Fibroblast of skin of right quadriceps (primary cell): ENCODE results near the gene TANC1.

ENCODE experiments used
- DNase-seq: peaks from one replicate; pipeline ENCODE4 v3.0.0-alpha.2; 2013

The TANC1 gene

DNA sequence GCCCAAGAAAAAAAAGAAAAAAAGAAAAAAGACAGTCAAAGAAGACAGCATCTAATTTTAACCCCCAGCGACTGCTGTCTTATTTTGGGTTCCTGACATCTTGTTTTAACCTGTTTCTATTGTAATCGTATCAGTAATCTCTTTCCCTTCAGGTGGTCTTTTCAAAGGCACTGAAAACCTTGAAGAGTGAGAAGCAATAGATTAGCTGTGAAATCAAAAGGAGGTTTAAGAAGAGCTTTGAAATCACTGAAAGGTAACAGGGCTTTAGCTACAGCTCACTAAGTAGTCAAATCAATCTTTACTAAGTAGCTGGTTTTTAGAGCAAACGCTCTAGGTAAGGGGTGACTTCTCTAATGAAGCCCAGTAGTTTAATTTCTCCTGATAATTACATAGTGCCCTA is 5.4 kb upstream of the TANC1 start:
- DNase-seq: no peak

DNA sequence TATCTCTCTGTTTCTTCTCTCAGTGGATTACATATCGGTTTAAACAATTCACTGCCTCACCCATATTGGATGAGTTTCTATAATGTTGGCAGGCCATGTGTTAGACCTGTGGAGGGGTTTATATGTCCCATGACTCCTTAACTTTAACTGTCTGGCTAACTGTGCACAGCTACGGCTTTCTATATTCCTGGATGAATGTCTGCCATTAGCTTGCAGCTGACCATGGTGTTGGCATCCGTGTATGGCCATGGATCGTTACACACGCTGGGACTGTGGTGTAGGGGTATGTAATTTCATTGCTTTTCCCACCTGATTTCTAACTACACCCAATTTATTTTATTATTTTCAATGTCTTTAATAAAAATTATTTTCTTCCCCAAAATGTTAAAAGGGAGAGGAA is 3.3 kb upstream of the TANC1 start:
- DNase-seq: no peak

DNA sequence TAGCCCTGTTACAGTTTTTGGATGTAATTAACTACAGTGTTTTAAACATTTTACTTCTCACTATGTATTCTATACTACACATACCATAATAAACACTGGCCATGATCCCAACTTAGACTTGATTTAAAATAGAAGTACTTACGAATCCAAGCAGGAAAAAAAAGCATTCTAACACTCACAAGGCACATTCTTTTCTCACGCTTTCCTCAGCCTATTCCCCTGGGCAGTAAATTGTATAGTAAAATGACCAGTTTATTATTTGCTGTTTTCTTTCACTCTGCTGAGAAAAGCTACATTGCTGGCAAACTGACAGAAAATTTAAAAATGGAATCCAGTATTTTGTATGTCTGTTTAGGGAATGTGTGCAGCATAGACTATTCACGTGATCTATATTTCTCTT is 2.8 kb upstream of the TANC1 start:
- DNase-seq: peak; percentile 19

DNA sequence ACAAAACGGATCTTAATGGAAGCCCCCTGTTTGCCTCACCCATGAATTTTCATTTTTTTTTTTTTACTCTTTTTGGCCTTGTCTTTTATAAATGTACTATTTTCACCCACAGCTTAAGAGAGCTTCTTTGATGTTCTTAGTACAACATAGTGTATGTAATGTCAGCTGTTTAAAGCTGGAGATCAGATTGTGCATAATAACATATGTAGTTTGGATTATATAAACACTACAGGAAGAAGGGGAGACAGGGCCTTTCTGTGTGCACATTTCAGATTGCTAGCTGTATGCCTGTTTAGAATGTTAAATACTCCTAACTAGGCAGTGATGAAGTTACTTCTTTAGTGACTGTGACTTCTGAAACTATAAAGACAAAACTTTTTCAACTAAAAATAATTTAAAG is 2.1 kb upstream of the TANC1 start:
- no peak for DNase-seq

DNA sequence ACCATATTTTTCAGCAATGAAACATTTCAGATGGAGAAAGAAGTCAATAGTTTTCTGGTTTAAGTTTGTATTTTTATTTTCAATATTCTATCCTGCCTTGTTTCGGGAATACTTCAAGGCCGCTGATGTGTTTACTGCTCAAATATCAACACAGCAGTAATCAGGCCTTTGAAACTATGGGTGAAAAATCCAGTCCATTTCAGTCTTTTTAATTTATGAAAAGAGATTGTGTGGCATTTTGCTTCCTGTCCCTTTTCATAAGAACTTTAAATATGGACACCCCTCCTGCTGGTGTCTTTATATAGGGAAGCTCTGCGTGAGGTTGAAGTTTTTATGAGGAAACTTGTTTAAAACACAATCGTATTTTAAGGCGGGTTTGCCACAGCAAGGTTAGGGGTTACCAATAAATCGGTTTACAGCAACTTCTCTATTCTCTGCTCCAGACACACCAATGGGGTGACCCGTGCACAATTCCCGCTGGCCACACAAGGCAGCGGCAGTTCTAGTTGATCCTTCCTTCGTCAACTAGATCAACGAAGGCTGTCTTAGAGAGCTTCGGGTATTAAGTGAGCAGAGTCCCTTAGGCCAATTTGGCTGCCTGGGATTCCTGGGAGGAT is 1.2 kb upstream of the TANC1 start:
- DNase-seq: no peak

DNA sequence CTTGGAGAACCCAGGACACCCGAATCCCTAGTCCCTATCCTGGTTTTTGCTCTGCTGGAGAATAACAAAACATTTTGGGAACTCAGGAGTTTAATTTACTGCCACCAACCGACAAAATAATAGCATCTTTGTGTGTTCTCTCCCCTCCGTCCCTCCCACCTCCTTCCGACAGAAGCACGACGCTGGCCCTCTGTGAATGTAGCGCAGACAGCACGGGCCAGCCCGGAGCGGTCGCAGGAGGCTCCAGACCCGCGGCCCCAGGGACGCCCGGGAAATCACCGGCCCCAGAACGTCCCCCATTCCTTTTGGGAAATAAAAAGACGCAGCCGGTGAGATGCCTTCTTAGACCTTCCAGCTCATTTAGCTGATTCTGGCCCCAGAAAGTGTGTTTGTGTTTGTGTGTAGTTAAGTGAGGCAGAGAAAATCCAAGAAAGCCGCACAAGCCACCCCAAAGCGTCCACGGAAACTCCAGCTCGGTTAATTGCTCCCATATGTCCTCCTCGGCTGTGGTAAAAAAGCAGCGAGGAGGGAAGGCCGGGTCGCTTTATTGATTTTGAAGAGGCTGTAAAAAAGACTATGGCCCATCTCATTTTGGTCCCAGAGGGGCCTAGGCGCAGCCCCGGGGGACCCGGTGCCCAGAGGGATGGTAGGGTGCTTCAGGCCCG is 577 bp upstream of the TANC1 start:
- peak; percentile 87 for DNase-seq

DNA sequence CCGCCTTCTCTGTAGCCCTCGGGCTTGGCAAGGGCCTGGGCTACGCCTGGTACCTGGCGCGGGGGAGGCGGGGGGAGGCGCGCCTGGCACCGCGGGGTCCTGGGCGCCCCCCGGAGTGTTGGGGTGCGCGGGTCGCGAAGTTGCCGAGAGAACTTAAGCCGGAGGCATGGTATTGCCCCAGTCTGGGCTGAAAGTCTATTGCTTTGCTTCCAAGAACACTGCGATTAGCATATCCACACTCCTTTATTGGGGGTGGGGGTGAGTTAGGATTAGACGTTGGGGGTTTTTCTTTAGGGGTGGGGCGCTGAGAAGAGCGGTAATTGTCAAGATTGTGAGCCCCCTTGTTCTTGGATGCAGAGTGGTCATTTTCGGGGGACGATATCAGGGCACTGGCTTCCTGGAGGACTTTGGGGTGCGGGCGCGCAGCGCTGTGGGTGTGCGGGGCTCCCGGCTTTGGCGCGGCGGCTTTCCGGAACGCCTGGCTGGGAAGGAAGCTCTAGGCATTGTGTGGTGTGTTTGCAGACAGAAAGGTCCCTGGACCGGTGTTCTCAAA is 798 bp downstream of the TANC1 start:
- no peak for DNase-seq

DNA sequence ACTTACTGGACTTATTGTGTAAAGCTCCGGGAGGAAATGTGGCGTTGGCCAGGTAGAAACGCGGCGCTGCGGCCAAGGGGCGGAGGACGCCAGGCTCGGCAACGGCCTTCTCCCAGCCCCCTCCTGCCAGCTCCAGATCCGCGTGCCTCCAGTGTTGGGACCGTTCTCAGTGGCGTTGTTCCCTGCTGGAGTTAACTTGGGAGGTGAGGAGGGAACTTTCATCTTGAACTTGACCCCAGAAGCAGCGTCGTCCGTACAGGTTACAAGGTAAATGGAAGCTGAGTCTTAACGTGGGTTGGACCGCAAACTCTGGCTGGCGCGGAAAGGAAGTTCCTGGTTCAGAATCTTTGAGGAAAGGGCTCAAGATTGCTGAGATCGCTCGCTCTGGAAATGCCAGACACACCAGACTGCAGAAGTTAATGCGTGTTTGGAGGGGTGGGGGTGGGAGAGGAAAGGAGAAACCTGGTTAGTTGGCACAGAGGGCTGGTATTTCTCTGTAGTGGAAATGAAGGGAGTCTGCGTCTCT is 1.3 kb downstream of the TANC1 start:
- peak; percentile 5 for DNase-seq

DNA sequence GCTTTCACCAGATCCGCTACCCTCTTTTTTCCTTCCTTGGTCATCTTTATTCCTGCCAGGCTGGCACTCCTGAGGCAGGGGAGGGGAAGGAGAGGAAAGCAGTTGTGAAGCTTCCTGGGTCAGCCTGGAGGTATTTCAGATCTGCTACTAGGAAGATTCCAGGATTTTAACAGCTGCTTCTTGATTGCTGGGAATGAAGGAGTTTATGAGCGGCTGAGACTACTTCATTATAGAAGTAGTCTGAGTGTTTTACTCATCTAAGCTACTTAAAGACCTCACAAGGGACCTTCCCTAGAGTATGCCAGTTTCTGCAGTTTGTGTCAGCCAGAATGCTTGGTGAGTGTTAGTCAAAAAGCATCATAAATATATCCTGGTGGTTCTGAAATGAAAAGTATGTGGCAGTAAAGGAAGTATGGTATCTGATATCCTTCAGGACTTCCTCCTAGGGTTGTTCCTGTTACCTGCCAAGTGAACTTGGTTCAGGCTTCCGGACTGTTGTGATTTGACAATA is 1.9 kb downstream of the TANC1 start:
- peak; percentile 45 for DNase-seq

DNA sequence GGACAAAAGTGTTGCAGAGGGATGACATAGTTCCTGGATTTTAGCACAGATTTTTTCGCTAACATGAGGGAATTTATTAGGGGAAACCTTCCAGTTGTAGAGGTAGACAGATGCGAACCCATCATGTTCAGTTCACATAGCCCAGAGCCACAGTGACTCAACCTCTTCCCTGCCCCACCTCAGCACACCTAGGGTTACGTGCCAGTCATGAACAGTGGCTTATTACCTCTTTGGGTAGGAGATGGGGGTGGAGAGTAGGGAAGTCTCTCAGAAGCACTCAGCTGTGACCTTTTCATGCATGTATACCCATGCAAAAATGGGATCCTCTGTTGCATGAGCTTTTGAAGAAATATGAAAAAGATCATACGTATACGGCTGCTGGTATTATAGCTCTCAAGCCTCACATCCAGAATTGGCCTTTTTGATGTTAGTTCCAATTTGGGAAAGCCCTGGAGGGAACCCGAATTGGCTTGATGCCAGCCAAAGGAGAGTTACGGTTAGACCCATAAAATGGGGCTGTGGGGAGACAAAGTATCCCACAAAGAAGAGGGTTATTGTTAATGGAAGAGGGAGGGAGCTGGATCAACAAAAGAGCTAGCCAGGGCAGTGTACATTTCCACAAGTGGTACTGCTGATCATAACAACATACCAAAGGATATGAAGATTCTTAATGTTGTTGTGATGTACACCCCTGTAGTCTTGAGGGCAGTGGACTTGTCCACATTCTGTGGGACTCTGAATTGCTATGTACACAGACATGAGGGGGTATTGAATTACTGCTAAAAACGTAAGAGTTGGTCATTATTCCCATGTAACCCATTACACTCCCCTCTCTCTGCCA is 4.9 kb downstream of the TANC1 start:
- peak; percentile 15 for DNase-seq

DNA sequence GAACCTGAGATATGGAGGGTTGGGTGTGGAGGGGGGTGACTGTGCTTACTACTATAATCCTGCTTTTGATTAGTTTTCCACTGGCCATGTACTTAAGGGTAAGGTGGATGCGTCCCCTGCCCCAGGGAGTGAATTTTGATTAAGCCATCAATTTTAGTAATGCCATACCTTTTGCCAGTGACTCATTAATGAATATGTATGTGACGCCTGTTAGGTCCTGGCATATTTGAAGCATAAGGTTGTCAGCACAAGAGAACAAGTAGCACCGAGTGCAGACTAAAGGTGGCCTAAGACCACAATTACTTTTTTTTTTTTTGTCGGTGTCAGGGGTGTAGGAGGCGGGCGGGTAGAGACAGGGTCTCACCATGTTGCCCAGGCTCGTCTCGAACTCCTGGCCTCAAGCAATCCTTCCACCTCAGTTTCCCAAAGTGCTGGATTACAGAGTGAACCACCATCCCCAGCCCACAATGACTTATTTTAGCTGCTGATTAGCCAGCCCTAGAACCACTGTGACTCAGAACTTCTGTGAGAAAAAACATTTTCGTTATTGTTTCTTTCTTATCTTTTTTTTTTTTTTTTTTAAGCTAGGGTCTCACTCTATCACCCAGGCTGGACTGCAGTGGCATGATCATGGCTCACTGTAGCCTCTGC is 7.0 kb downstream of the TANC1 start:
- no peak for DNase-seq

DNA sequence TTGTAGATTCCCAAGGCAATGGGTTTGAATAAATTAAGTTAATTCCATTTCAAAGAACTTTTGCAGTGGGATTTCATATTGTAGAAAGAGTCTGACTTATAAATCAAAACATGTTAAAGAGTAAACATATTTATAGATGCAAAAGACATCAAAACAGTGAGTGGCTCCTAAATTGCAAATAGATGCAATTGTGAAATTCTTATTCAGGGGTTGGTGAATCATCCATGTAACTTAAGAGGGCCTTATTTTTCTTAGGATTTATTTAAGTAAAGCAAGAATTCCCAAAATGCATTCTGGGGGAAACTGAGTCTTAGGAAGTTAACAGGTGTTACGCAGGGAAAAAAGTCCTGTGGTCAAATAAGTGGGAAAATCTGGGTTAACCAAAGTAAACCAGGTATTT is 11.3 kb downstream of the TANC1 start:
- no peak for DNase-seq

DNA sequence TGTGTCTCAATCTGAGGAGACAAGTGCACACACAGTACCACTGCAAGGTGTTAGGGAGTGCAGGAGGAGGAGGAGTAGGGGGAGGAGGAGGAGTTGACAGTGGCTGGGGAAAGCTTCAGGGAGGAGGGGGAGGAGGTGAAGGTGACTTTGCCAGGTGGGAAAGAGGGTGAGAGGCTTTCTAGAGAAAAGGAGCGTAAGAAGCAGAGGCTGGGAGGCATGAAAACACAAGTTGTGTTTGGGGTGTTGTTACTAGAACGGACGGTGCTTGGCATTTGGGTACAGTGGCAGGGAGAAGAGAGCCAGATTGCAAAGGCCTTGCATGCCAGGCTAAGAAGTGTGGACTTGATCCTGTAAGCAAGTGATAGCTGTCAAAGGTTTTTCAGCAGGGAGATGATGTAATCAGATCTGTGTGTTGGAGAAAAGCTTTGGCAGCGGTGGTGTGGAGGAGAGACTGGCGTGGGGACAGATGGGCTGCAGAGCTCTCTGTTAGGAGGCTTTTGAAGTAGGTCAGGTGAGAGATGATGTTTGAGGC is 16.2 kb downstream of the TANC1 start:
- DNase-seq: no peak

DNA sequence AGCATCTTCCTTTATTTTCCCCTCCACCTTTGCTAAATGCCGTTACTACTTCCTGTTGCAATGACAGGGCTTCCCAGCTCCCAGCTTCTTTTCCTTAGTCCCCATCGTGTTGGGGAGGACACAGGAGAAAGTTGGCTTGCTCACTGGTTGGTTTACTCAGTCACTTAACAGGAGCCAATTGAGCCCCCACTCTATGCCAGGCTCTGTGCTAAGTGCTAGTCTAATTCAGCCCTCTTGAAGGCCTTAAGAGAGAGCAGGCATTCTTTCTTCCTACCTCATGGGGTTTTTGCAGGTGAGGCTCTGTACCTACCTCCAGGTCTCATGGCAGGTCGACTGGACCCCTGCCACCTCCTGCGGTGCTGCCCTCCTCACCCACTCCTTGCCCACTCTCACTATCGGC is 20.1 kb downstream of the TANC1 start:
- DNase-seq: no peak

DNA sequence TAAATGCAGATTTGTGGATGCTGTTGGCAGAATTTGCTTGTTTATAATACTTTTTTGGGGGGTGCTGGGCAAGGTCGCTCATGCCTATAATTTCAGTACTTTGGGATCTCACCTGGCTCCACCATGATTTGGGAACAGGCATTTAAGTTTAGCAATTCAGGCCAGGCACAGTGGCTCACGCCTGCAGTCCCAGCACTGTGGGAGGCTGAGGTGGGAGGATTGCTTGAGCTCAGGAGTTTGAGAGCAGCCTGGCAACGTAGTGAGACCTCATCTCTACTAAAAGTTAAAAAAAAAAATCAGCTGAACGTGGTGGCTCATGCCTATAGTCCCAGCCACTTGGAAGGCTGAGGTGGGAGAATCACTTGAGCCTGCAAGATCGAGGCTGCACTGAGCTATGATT is 20.7 kb downstream of the TANC1 start:
- DNase-seq: no peak

DNA sequence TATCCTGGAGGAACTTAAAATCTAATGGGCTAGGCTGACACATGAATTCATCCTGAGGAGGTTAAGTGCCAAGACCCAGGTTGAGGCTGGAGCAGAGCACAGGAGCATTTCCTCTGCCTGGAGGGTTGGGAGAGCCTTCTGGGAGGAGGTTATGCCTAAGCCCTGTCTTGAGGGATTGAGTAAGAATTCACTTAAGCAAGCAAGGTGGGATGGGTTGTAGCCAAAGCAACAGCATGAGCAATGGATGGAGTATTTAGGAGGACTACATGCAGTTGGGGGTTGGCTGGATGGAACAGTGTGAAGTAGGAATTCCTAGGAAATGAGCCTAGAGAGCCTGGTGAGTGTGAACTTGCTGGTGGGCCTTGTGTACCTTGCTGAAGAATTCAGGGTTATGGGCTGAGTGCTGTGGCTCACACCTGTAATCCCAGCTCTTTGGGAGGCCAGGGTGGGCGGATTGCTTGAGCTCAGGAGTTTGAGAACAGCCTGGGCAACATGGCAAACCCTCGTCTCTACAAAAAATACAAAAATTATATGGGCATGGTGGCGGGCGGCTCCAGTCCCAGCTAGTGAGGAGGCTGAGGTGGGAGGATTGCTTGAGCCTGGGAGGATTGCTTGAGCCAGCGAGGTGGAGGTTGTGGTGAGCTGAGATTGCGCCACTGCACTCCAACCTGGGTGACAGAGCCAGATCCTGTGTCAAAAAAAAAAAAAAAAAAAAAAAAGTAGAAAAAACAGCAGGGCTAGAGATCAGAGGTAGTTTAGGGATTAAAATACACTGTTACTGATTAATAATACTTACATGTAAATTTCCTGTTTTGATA is 22.2 kb downstream of the TANC1 start:
- peak; percentile 97 for DNase-seq

DNA sequence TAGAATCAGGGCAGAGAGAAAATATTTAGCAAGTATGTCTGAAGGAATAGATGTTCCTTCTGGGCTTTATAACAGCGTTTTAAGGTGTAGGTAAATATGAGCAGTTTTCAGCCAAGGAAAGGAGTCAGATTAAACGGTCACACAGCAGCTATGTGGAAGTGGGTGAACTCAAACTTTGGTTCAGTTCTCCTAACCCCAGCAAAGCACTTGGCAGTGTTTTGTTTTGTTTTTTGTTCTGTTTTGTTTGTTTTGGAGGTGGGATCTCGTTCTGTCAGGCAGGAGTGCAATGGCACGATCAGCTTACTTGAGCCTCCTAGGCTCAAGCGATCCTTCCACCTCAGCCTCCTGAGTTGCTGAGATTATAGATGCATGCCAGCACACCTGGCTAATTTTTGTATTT is 24.6 kb downstream of the TANC1 start:
- no peak for DNase-seq

DNA sequence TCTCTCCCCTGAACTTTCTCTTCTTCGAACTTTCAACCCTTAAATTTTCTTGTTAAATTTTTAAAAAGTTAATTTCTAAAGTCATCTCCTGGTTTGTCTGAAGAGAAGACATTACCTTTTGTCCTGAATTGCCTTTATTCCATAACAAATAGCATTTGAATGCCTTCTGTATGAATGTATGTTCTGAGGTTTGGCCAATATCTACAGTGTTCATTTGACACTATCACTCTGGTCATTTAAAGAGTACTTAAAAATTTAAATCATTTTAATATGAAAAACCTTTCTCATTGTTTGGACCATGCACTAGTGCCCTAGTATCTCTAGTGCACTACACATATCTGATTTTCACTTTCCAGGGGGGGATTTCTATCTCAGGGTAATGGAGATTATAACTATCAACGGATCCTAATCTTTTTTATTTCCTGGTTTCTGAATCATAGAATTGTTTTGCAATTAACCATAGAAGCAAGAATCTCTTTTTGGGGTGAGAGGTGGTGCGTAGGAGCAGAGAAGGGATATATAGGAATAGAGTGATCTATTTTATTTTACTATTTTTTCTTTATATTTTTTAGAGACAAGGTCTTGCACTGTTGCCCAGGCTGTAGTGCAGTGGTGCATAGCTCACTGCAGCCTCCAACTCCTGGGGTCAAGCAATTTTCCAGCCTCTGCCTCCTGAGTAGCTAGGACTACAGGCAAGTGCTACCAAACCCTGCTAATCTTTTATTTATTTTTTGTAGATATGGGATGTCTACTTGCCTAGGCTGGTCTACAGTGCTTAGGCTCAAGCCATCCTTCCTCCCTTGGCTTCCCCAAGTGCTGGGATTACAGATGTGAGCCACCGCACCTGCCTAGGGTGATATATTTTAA is 25.5 kb downstream of the TANC1 start:
- DNase-seq: peak; percentile 13

DNA sequence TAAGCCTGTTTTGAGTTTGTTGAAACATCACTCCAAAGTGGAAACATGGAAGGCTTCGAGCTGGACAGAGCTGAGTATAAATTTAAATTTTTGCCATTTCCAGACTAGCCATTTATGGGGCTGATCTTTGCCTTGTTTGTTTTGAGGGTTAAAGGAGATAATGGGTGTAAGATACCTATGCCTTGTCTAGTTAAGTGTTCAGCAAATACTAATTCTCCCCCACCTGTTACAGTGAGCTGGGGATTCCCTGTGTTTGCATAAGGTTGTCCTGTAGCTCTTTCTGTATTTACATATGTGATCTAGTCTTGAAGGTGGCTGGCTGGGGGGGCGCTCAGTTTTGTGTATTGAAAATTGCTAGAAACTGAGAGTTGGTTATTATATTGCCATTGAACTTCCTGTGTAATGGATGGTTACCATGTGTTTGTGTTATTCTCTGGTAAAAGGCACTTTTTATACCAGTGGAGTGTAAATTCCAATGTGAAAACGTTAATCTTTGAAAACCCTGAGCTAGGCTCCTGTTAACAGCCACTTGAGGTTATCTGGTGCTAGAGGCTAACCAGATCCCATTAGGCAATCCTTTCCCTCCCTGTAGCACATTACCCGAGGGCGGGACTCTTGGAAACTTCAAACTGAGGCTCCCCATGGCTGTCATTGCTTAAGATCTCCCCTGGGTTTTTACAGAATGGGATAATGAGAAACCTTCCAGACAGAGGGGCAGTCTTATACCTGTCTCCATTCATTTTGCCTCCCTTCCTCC is 26.7 kb downstream of the TANC1 start:
- peak; percentile 25 for DNase-seq

DNA sequence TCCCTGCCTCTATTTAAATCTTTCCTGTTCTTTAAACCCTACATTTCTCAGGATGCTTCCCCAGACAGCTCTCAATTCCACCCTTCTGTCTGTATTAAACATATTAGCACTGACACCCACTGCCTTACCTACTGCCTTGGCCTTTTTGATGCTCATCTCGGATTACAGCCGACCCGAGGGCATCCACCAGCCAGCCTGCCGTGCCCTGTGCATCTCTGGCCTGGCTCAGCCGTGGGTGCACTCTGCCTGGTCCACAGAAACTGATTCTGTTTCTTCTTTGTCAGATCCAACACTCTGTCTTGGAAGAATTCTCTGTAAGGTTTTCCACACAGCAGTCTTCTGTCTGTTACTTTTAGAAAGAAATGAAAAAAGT is 27.2 kb downstream of the TANC1 start:
- no peak for DNase-seq
